GM12874 (cell line): ENCODE results near the gene PPM1M.

Experiments
- TF ChIP-seq, protein P1 (sequence below): IDR thresholded peaks from 2 replicates; pipeline ENCODE4 v1.5.1; 2011; ENCODE audit warnings: low read depth, mild to moderate bottlenecking, control low read depth, low read length, moderate library complexity; ENCODE audit not compliant: insufficient read depth

The PPM1M gene

DNA sequence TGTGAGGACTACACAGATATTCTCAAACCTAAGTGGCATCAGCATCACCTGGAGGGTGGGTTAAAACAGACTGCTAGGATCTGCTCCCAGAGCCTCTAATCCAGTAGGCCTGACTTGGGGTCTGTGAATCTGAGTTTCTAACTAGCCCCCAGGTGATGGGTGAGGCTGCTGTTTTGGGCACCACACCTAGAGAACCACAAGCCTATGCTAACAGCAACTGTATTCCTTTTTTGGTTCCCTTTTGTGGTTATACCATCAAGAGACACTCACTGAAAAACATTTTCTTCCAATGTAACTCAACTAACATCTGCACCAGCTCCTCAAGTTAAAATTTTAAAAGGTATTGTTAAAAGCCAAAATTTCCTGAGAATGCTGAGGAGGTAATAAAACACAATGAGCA, 16.9 kb downstream of the PPM1M start:
- TF ChIP-seq, protein P1, sequence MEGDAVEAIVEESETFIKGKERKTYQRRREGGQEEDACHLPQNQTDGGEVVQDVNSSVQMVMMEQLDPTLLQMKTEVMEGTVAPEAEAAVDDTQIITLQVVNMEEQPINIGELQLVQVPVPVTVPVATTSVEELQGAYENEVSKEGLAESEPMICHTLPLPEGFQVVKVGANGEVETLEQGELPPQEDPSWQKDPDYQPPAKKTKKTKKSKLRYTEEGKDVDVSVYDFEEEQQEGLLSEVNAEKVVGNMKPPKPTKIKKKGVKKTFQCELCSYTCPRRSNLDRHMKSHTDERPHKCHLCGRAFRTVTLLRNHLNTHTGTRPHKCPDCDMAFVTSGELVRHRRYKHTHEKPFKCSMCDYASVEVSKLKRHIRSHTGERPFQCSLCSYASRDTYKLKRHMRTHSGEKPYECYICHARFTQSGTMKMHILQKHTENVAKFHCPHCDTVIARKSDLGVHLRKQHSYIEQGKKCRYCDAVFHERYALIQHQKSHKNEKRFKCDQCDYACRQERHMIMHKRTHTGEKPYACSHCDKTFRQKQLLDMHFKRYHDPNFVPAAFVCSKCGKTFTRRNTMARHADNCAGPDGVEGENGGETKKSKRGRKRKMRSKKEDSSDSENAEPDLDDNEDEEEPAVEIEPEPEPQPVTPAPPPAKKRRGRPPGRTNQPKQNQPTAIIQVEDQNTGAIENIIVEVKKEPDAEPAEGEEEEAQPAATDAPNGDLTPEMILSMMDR: no peak

DNA sequence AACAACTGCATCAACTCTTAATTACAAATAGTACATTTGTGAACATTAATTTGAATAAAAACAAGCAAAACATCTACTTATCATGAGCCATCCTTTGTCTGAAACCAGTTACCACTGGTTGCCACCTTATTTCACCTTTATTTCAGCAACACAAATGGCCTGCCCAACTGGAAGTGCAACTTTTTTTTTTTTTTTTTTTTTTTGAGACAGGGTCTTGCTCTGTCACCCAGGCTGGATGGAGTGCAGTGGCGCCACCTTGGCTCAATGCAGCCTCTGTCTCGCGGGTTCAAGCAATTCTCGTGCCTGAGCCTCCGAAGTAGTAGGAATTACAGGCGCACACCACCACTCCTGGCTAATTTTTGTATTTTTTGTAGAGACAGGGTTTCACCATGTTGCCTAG, 19.8 kb downstream of the PPM1M start:
- TF ChIP-seq, protein P1: no peak

GRCh38 chr3:52268036-52268435, 22.5 kb downstream of the PPM1M start:
- TF ChIP-seq, protein P1: no peak

- TF ChIP-seq, protein P1: no peak
Observed at GRCh38 chr3:52269776-52270175, 24.2 kb downstream of the PPM1M start.

- TF ChIP-seq, protein P1: no peak
Observed at GRCh38 chr3:52270252-52270754, 24.7 kb downstream of the PPM1M start.

GRCh38 chr3:52272831-52273230, 27.3 kb downstream of the PPM1M start:
- TF ChIP-seq, protein P1: no peak

DNA sequence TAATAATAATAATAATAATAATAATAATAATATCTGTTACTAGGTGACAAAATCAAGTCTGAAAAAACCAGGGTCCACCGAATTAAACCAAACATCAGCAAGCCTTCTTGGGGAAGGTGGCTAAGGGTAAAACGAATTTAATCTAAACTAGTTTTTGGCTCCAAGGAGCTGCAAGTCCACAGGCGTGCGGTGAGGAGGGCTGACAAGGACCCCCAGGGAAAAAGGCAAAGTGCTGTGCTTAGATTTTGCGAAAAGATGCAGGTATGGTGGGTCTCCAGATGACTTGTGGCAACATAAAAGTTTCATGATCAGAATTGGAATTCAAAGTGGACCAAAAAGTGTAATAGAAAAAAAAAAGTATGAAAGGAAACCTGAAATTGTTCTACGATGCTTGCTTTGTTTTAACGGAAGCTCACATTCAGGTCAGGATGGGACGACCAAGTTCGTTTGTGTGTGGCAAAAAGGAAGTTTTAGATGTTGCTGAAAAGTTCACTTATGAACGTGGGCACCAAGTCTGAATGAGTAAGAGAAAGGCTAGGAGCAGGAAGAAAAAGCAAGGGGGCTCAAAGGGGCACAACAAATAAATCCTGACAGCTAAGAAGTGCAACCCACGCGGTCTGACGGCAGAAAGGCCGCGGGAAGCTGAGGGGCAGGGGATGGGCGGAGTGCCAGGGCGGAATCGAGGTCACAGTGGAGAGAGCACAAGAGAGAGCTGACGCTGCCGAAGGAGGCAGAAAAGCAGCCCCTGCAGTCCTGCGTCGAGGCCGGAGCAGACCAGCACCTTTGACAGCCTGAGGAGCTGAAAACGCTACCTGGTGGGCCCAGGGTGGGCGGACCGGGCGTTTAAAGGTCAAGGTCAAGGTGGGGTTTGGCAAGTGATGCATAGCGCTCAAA, 31.8 kb downstream of the PPM1M start:
- TF ChIP-seq, protein P1: no peak
